Measurements from ENCODE around the gene RIMBP2.

DNA sequence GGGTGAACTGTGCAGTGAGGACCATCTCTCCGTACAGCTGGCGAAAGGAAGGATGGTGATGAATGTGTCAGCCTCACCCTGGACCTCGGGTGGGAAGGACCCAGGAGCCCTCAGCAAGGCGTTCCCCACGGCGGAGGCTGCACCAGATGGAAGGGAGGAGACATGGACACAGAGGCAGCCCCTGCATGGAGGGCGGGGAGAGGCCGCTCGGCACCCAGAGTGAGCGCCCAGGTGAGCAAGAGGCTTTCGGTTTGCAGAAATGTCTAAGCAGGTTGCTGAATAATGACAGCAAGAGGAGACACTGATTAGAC is 268.5 kb downstream of the RIMBP2 start:
- TF ChIP-seq, protein P1, sequence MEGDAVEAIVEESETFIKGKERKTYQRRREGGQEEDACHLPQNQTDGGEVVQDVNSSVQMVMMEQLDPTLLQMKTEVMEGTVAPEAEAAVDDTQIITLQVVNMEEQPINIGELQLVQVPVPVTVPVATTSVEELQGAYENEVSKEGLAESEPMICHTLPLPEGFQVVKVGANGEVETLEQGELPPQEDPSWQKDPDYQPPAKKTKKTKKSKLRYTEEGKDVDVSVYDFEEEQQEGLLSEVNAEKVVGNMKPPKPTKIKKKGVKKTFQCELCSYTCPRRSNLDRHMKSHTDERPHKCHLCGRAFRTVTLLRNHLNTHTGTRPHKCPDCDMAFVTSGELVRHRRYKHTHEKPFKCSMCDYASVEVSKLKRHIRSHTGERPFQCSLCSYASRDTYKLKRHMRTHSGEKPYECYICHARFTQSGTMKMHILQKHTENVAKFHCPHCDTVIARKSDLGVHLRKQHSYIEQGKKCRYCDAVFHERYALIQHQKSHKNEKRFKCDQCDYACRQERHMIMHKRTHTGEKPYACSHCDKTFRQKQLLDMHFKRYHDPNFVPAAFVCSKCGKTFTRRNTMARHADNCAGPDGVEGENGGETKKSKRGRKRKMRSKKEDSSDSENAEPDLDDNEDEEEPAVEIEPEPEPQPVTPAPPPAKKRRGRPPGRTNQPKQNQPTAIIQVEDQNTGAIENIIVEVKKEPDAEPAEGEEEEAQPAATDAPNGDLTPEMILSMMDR (conservative IDR thresholded peaks at IDR 0.05 in 1 of 2, IDR thresholded peaks at IDR 0.05 in 1 of 2; ENCODE audit: extremely low read depth in 1 of 2, insufficient read depth in 1 of 2, low read depth in 1 of 2, low read length in 2 of 2), result no peak
- TF ChIP-seq EZH2 (IDR thresholded peaks at IDR 0.05; ENCODE audit: borderline replicate concordance, low read length), result no peak
